Measurements from ENCODE around the gene TPMT.

GRCh38 chr6:18136260-18136659 lies 18.6 kb downstream of the TPMT start:
- no peak for TF ChIP-seq CTCF (IDR thresholded peaks at IDR 0.05 in 8 of 11, conservative IDR thresholded peaks at IDR 0.05 in 3 of 11)
- no peak for TF ChIP-seq POLR2A (IDR thresholded peaks at IDR 0.05)
